NCI-H1694 treated with DMSO at 0.1 percent for 48 hours (cell line): ENCODE results near the gene PIGS.

Experiments
- DNase-seq: peaks from one replicate; lab custom pipeline; 2025; lab: John Stamatoyannopoulos, UW

PIGS gene

GRCh38 chr17:28506763-28507487, 64.4 kb downstream of the PIGS start:
- no peak for DNase-seq

GRCh38 chr17:28505986-28506665, 65.2 kb downstream of the PIGS start, which contains the start of gene FOXN1:
Gene FOXN1, plus strand, starts transcription at chr17:28506348. Its CDS starts 17,622 bp downstream, at chr17:28523970.
- no peak for DNase-seq

GRCh38 chr17:28503420-28503819, 67.9 kb downstream of the PIGS start:
- DNase-seq = no peak
